ENCODE data around the gene TMEM150C. TPM values are rescaled to one million over a fixed set of nuclear protein-coding genes. Genes with fewer than 3 reads are reported as not detected.
A peak's percentile ranks its signal among the peaks of the same experiment; 100 is the strongest.

TMEM150C gene
- total and polyA plus RNA-seq, 2 of the 8 experiments (the other 6 are each of a cell fraction or from before 2014, with no cell fraction given): 1.5 to 1.7 TPM

DNA sequence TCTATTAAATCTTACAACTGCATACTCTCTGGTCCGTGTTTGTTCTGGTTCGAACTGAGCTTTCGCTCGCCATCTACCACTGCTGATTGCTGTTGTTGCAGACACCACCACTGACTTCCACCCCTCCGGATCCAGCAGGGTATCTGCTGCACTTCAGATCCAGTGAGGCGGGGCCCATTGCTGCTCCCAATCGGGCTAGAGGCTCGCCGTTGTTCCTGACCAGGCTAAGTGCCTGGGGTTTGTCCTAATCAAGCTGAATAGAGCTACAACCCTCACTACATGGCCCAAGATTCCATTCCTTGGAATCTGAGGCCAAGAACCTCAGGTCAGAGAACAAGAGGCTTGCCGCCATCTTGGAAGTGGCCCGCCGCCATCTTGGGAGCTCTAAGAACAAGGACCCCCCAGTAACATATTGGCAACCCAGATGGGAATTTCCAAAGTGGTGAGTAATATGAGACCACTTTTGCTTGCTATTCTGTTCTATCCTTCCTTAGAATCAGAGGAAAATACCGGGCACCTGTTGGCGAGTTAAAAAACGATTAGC lies 88.1 kb downstream of the TMEM150C start:
- Histone ChIP-seq H3K4me1 (replicated peaks in 1 of 4; ENCODE audit: control insufficient read depth in 3 of 4, insufficient read depth in 4 of 4, low read length in 3 of 4) (0 out of 7 replicates have a peak, but pooled peaks cover 0 to 2% (median 0%) of the 10 kb centered on the region in 4 experiments), H3K23ac (ENCODE audit: insufficient read length) (no peak overlapping the region), H4K91ac (replicated peaks; ENCODE audit: insufficient read length, low read length) (no peak overlapping the region), H3K9me3 (ENCODE audit: insufficient read depth in 2 of 2, low read depth in 1 of 2, low read length in 1 of 2) (no peaks in the 10 kb centered on the region), H3K27ac (ENCODE audit: low read depth, low read length) (no peak overlapping the region), H2BK120ac (replicated peaks; ENCODE audit: low read depth, low read length) (no peak overlapping the region), H3K4me2 (ENCODE audit: insufficient read depth in 1 of 2, low read depth in 2 of 2, low read length in 2 of 2) (no peak overlapping the region), H2BK20ac (ENCODE audit: low read length) (no peak overlapping the region), H2BK15ac (ENCODE audit: low read length) (no peak overlapping the region), H3K4ac (replicated peaks; ENCODE audit: insufficient read length, low read depth, low read length) (no peak overlapping the region), H4K5ac (ENCODE audit: insufficient read length, low read depth, low read length) (no peak overlapping the region), H3K14ac (ENCODE audit: insufficient read length) (no peak overlapping the region), H4K8ac (ENCODE audit: extremely low read depth, insufficient read depth, low read length) (no peak overlapping the region), H3K9ac (replicated peaks in 1 of 4; ENCODE audit: extremely low read depth in 1 of 4, low read depth in 3 of 4, low read length in 3 of 4) (no peak overlapping the region), H3K18ac (ENCODE audit: extremely low read depth, low read length) (no peak overlapping the region), H4K20me1 (replicated peaks in 1 of 2; ENCODE audit: control insufficient read depth in 1 of 2, insufficient read depth in 2 of 2, low read length in 2 of 2) (no peaks in the 10 kb centered on the region), H2BK12ac (ENCODE audit: low read depth, low read length) (no peak overlapping the region), H2AFZ (ENCODE audit: low read length) (no peak overlapping the region), H2AK5ac (ENCODE audit: low read depth, low read length) (no peak overlapping the region), H3K79me2 (ENCODE audit: control insufficient read depth in 1 of 2, insufficient read depth in 2 of 2, low read length in 2 of 2) (no peaks in the 10 kb centered on the region), H3K56ac (replicated peaks; ENCODE audit: insufficient read length, low read depth, low read length) (no peak overlapping the region), H2BK5ac (ENCODE audit: low read depth, low read length) (no peak overlapping the region), H3K27me3 (replicated peaks in 1 of 4; ENCODE audit: control insufficient read depth in 3 of 4, extremely low read depth in 1 of 4, insufficient read depth in 3 of 4, low read length in 3 of 4) (no peaks in the 10 kb centered on the region), H3K23me2 (ENCODE audit: low read depth, low read length) (no peaks in the 10 kb centered on the region), H3K79me1 (ENCODE audit: low read depth, low read length) (no peaks in the 10 kb centered on the region), H3K36me3 (ENCODE audit: control insufficient read depth in 2 of 4, insufficient read depth in 4 of 4, low read length in 3 of 4) (no peaks in the 10 kb centered on the region), H3K4me3 (ENCODE audit: extremely low read depth in 1 of 4, insufficient read depth in 2 of 4, low read depth in 3 of 4, low read length in 4 of 4) (no peak overlapping the region)
- POLR2A ChIA-PET (ENCODE audit: partially characterized antibody): interaction anchor here (0.7 to 1.8 kb wide), 5 partner anchors 9 to 151 kb away, joined by 3 to 5 read pairs (median 4); no protein-coding TSS in a partner anchor
- TF ChIP-seq SAP30 (IDR thresholded peaks at IDR 0.05; ENCODE audit: insufficient read depth, insufficient replicate concordance, low read length) (no peak), RBBP5 (IDR thresholded peaks at IDR 0.05; ENCODE audit: borderline replicate concordance, low read depth, low read length) (no peak), BRCA1 (IDR thresholded peaks at IDR 0.05; ENCODE audit: low read depth, low read length) (no peak), YY1 (IDR thresholded peaks at IDR 0.05; ENCODE audit: low read depth, low read length) (peak; percentile 74; the same call in 1 of the 2 replicates)
- DNase-seq (ENCODE audit: low read depth in 1 of 2, low spot score in 2 of 2) (no peak), FAIRE-seq (no peak)
- CTCF ChIA-PET (ENCODE audit: partially characterized antibody): interaction anchor here (0.8 to 3.1 kb wide), 3 partner anchors 9 to 265 kb away, joined by 3 to 20 read pairs (median 3); no protein-coding TSS in a partner anchor
- WGBS, 2 experiments (ENCODE audit: extremely low coverage in 1 of 2, insufficient coverage in 1 of 2, insufficient read length in 1 of 2, insufficient replicate concordance in 2 of 2, low coverage in 1 of 2, low lambda C conversion rate in 2 of 2, missing lambda C conversion rate in 1 of 2): 97% methylated on average over 15 of the region's 15 CpGs; no CpG with 5 or more reads in 1 of the 2 experiments

Data from H1 (cell line).